OCI-LY7 (cell line): ENCODE results near the gene SMPD2. TPM values are rescaled to one million over a fixed set of nuclear protein-coding genes. Genes with fewer than 3 reads are reported as not detected.

Experiments used
- BruUV-seq: library from RNA; stranded (reverse); fragments of 400-500 nt; replicated peaks from 2 replicates; lab custom pipeline; 2021; lab: Mats Ljungman, UMichigan
- CTCF ChIA-PET: fragments of 300-600 bp; sonication (Branson Sonifier 250); formaldehyde crosslinking; loops from one replicate; lab custom pipeline; 2022; ENCODE audit warnings: antibody characterized with exemption; ENCODE audit not compliant: unreplicated experiment; lab: Charles Lee
- POLR2A ChIA-PET: fragments of 300-600 bp; sonication (Branson Sonifier 250); formaldehyde crosslinking; loops from one replicate; lab custom pipeline; 2022; ENCODE audit warnings: antibody characterized with exemption; lab: Charles Lee
- DNase-seq: peaks from one replicate; pipeline ENCODE4 v3.0.0-alpha.2; 2015; ENCODE audit warnings: low spot score
- H2AFZ ChIP-seq: fragments of 200-600 bp; sonication (generic), shearing (Covaris generic); 2 replicates; pipeline ENCODE4 v1.6.1; 2014; ENCODE audit warnings: mild to moderate bottlenecking, antibody characterized with exemption, low read length, moderate library complexity
- H3K27ac ChIP-seq: fragments of 200-600 bp; sonication (generic); 2 replicates; pipeline ENCODE4 v1.5.1; 2014; ENCODE audit warnings: mixed run types, low read depth, mild to moderate bottlenecking, moderate library complexity, low read length, inconsistent platforms; ENCODE audit not compliant: poor library complexity, severe bottlenecking
- H3K36me3 ChIP-seq: fragments of 200-600 bp; sonication (generic); 2 replicates; pipeline ENCODE4 v1.6.1; 2014; ENCODE audit warnings: mild to moderate bottlenecking, antibody characterized with exemption, low read length, moderate library complexity, mixed read lengths; ENCODE audit not compliant: insufficient read depth
- H3K4me1 ChIP-seq: fragments of 200-600 bp; sonication (generic); 2 replicates; pipeline ENCODE4 v1.5.1; 2014; ENCODE audit warnings: mild to moderate bottlenecking, low read length; ENCODE audit not compliant: insufficient read depth, poor library complexity, severe bottlenecking
- H3K4me2 ChIP-seq: fragments of 200-600 bp; sonication (generic); 2 replicates; pipeline ENCODE4 v1.6.1; 2014; ENCODE audit warnings: mild to moderate bottlenecking, low read length
- H3K4me3 ChIP-seq: fragments of 200-600 bp; sonication (generic); 2 replicates; pipeline ENCODE4 v1.5.1; 2014; ENCODE audit warnings: mild to moderate bottlenecking, low read depth, low read length; ENCODE audit not compliant: poor library complexity, severe bottlenecking
- H3K79me2 ChIP-seq: fragments of 200-600 bp; sonication (generic); 2 replicates; pipeline ENCODE4 v1.6.1; 2016; ENCODE audit warnings: low read depth, mild to moderate bottlenecking, low read length, moderate library complexity, mixed read lengths; ENCODE audit not compliant: insufficient read depth
- H3K9me2 ChIP-seq: fragments of 200-600 bp; sonication (generic); 2 replicates; pipeline ENCODE4 v1.6.1; 2016; ENCODE audit warnings: mild to moderate bottlenecking, low read length, mixed read lengths; ENCODE audit not compliant: insufficient read depth
- H3K9me3 ChIP-seq: fragments of 200-600 bp; sonication (generic); 2 replicates; pipeline ENCODE4 v1.6.1; 2014; ENCODE audit warnings: mild to moderate bottlenecking, mixed run types, low read length, mixed read lengths
- H4K20me1 ChIP-seq: fragments of 200-600 bp; sonication (generic); 2 replicates; pipeline ENCODE4 v1.6.1; 2014; ENCODE audit warnings: mild to moderate bottlenecking, antibody characterized with exemption, low read length, moderate library complexity, mixed read lengths; ENCODE audit not compliant: insufficient read depth
- CTCF ChIP-seq: fragments of 200-600 bp; sonication (generic); conservative IDR thresholded peaks from 2 replicates; pipeline ENCODE4 v1.5.1; 2014; ENCODE audit warnings: mild to moderate bottlenecking, antibody characterized with exemption, low read length, moderate library complexity, mixed read lengths
- EZH2phosphoT487 ChIP-seq: fragments of 200-600 bp; sonication (generic); IDR thresholded peaks from 2 replicates; pipeline ENCODE4 v1.6.1; 2018; ENCODE audit warnings: low read depth, borderline replicate concordance, mild to moderate bottlenecking, mixed run types, antibody characterized with exemption, low read length, moderate library complexity, mixed read lengths
- intact Hi-C: fragments of 100-400 bp; cut with micrococcal nuclease; formaldehyde crosslinking; loops from one replicate; pipeline ENCODE4 v1.10.0; 2022; ENCODE audit not compliant: unreplicated experiment
- total RNA-seq, 2 experiments: library from RNA; depleted of rRNA in 1 of 2; stranded (reverse); fragments of >200 nt in 1 of 2; shearing (Covaris generic) in 1 of 2; gene quantifications; 2 replicates each; pipeline ENCODE4 v1.2.3, GENCODE V29; 2014 to 2022

The SMPD2 gene
- total RNA-seq, 2 experiments from 2014 or later = 15.9 to 24.4 TPM

GRCh38 chr6:109442393-109442924, 1.9 kb downstream of the SMPD2 start:
- Histone ChIP-seq H3K4me3 (no peak overlapping the region), H3K4me2 (peak overlapping the region; percentile 83; the same call in 1 of the 2 replicates), H3K36me3 (peaks cover 53% of the 10 kb centered on the region), H4K20me1 (no peaks in the 10 kb centered on the region), H3K9me2 (no peaks in the 10 kb centered on the region), H2AFZ (no peak overlapping the region), H3K9me3 (no peaks in the 10 kb centered on the region), H3K4me1 (peaks cover 18% of the 10 kb centered on the region), H3K79me2 (no peaks in the 10 kb centered on the region), H3K27ac (no peak overlapping the region)
- no TSS peak for BruUV-seq
- ChIA-PET POLR2A (interaction anchor here (0.6 to 7.4 kb wide), 7 partner anchors 12 to 74 kb away, joined by 3 to 64 read pairs (median 3); partner anchors contain the start of gene MICAL1), CTCF (interaction anchor here (0.5 to 1.3 kb wide), 3 partner anchors 11 to 901 kb away, joined by 3 to 5 read pairs (median 3); no protein-coding TSS in a partner anchor)
- intact Hi-C loops = no loop called here
- TF ChIP-seq CTCF (no peak), EZH2phosphoT487 (no peak)
- DNase-seq = no peak

GRCh38 chr6:109443425-109443950, 3.0 kb downstream of the SMPD2 start:
- Histone ChIP-seq H3K4me3 (no peak overlapping the region), H3K4me1 (peaks cover 18% of the 10 kb centered on the region), H3K9me3 (no peaks in the 10 kb centered on the region), H3K9me2 (no peaks in the 10 kb centered on the region), H4K20me1 (no peaks in the 10 kb centered on the region), H3K4me2 (no peak overlapping the region), H3K36me3 (peaks cover 62% of the 10 kb centered on the region), H3K27ac (no peak overlapping the region), H3K79me2 (no peaks in the 10 kb centered on the region), H2AFZ (no peak overlapping the region)
- DNase-seq = no peak
- BruUV-seq = no TSS peak
- ChIA-PET POLR2A (interaction anchor here (1.0 to 7.4 kb wide), 4 partner anchors 11 to 62 kb away, joined by 3 to 64 read pairs (median 4); partner anchors contain the start of gene MICAL1), CTCF (no interaction called here)
- intact Hi-C loops = no loop called here
- TF ChIP-seq EZH2phosphoT487 (no peak), CTCF (no peak)

GRCh38 chr6:109445382-109445781, 4.9 kb downstream of the SMPD2 start:
- peaks cover 71% of the 10 kb centered on the region for H3K36me3 ChIP-seq

More at GRCh38 chr6:109445382-109445781, 4.9 kb downstream of the SMPD2 start:
- H3K4me2 ChIP-seq = no peak overlapping the region
- no peak overlapping the region for H3K4me3 ChIP-seq
- TF ChIP-seq CTCF = 0 out of 2 replicates have a peak, but pooled peaks have one; percentile 29
- no peak for TF ChIP-seq EZH2phosphoT487
- POLR2A ChIA-PET = interaction anchor here (7.4 kb wide), 1 partner anchor 9 kb away, joined by 64 read pairs; the partner anchor contains the start of gene MICAL1
- intact Hi-C loops = no loop called here
- H3K79me2 ChIP-seq = no peaks in the 10 kb centered on the region
- CTCF ChIA-PET = no interaction called here
- BruUV-seq = no TSS peak
- no peaks in the 10 kb centered on the region for H3K9me3 ChIP-seq
- H3K27ac ChIP-seq = no peak overlapping the region
- no peaks in the 10 kb centered on the region for H3K9me2 ChIP-seq
- no peak overlapping the region for H2AFZ ChIP-seq
- H4K20me1 ChIP-seq = no peaks in the 10 kb centered on the region
- DNase-seq = no peak
- peaks cover 20% of the 10 kb centered on the region for H3K4me1 ChIP-seq
